Activated CD4-positive, alpha-beta T cell treated with anti-CD3 and anti-CD28 coated beads, Interleukin-2, amount 50 U/mL, for 1 hour (primary cell): ENCODE measurements around the gene PALD1.

Experiments
- DNase-seq: peaks from one replicate; pipeline ENCODE4 v3.0.0-alpha.2; 2020

The PALD1 gene

DNA sequence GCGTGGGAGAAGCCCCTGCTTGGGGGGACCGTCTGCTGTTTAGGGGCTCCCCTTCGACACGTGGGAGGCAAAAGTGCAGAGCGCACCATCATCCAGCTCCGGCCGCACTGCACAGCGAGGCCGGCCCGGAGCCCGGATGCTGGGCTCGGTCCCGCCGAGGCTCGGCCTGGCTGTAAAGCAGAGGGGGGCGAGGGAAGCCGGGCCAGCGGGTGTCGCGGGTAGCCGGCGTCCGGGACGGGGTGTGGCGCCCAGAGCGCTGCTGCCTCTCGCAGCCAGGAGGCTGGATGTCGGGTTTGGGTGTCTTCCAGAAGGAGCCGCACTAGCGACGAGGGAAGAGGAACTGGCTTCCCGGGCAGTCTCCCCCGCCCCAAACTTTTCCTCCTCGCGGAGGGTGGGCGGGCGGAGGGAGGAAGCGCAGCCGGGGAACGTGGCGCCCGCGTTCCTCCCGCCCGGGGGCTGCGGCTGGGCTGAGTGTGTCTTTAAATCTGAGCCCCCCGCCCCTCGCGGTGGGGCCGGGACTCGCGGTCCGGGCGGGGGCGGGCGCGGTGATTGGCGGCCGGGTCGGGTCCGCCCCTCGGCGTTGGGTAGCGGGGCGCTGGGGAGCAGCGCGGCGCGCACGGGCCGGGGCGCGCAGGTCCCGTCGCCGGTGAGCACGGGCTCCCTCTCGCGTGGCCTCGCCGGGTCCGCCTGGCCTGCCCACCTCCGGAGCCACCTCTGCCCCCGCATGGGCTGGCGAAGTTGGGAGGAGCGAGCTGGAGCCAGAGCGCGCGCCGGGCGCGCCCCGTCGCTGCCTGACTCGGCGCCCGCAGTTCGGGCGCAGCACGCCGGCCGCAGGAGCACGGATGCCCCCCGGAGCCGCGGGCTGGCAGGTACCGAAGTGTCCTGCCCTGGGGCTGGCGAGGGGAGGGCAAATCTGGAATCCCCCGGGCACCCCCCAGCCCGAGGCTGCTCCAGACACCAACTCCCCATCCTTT lies at the start of gene PALD1:
PALD1 (plus strand) TSS at position 577 of the 974 bp plus-strand sequence. CDS start 47,185 bp downstream, outside the sequence.
- peak; percentile 25 for DNase-seq

DNA sequence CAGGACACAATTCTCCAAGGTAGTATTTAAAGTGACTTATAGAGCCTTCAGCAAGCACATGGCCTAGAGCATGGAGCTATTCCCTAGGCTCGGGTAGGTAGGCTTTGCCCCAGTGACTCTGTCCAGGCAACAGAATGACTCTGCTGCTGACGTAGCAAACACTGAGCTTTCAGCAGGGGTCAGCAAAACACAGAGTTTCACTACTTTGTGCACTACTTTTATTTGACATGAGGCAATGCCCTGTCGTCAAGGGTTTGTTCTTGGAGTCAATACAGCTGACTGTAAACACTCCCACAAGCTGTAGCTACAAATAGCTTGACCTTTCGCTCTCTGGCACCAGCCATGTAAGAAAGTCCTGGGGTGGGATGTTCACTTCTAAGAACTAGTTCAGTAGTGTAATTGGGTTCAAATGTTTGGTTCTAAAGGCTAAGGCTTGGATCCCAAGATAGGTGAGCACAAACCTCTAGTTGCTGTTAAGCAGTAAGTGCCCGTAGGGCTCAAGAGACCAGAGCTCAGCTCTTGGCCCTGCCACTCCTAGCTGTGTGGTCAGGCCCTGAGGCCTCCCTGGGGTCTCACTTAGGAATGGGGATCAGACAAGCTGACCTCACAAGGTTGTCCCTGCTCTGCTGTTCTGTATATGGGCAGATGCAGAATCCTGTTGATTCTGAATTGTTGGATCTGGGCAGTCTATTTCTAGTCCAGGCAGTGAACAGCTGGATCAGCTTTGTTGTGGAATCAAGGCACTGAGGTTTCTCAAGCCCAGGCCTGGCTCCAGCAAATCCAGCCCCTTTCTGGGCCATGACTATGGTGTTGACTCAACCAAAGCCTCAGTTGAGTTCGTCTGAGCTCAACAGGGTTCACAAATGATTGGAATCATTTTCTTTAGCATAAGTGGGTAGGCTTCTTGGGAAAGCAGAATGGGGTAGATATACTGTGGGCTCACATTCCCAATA lies 47.8 kb upstream of the PALD1 start:
- DNase-seq = no peak

DNA sequence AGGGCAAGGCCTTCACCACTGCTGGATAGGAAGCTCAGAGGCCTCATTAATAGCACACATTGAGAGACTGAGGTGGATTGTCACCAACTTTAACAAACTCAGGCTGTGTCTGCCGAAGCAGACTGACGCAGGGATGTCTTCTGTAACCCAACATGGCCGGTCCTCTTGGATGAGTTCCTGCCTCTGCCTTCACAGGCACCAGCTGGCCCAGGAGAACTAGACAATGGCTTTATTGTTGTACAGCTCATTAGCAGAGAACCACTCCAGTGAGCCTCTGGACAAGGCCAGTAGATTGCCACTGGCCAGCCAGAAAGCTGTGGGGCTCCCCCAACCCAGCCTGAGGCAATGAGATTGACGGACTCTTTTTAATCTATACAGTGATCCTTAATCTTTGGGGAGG lies 46.5 kb upstream of the PALD1 start:
- DNase-seq = no peak

DNA sequence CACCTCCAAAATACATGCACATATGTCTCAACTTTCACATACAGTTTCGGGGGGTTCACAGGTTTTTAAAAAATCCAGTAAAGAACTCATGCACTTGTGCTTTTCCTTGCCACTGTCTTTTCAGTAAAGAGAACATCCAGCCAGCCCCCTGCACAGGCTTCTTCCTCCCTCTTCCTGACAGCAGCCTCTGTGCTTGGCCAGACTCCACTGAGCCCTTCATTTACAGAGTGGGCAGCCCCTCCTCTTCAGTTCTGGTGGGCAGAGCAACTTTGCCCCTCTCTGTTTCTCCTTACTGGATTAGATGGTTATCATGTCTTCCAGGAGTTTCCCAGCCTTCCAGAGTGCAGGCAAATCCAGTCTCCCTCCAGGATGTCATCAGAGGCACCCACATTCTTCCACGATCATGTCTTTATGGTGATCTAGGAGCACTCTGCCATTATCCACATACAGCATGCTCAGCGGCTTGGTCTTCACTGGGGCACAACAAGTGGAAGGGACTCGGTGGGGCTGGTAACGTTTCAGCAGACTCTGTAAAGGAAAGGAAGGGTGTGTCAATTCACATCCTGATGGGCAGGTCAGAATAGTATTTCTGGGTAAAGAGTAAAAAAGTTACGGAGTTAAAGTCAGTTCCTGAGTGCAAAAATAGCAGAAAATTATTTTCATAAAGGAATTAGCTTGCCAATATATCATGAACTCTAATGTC lies 45.9 kb upstream of the PALD1 start:
- DNase-seq = no peak

DNA sequence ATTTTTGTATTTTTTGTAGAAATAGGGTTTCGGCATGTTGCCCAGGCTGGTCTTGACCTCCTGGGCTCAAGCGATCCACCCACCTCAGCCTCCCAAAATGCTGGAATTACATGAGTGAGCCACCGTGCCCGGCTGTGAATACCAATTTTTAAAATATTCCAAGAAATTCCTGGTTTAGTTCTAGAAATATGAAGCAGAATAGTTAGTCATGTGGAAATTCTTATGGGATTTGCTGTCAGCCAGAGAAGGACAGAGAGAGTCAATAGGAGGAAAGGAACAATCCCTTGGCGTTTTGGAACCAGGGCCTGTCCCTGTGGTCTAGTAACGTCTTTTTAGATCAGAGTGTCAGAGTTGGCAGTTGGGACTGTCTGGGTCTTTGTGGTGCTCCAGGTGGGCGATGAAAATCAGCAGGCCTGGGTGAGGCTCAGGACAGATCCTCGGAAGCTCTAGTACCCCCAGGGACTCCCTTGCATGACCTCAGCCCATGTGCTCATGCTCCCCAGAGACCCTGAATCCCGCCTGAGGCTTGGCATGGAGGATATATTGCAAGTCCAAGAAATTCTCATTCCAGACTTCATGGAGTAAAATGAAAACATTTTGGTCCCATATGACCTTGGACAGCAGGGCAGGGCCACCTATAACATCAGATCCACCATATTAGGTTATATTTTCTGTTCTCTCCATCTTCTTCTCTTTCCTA lies 44.8 kb upstream of the PALD1 start:
- no peak for DNase-seq

DNA sequence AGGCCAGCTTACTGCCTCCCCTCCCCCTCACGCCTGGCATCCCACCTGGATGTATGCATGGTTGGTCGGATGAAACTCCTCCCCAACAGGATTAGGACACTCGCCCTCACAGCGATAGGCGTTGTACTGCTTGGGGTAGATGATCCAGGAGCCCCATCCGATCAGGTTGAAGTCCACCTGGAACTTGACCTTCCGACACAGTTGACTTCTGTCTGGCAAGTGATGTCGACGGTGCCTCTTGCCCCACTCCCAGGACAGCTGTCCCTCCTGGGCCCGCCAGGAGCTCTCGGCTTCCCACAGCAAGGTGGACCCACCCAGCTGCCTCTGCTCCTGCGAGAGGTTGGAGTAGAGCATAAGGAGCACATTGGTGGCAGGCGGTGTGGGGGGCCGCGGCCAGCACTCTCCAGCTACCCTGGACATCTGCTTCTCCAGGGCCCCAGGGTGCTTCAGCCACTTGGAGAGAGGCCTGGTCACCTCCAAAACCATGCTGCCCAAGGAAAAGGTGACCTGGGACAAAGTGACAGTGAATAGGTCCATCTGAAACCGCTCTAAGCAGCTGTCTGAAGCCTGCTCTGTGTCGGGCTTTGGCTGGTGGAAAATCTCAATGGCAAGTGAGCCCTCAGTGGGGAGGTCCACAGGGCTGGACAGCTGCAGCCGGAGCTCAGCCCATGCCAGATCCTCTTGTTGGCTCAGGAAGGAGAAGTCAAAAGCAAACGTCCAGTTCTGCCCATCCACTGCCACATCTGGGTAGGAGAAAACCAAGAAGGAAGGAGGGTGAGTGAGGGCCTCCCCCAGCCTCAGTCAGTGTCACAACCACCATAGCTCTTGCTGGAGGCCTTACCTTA lies 43.1 kb upstream of the PALD1 start:
- no peak for DNase-seq

DNA sequence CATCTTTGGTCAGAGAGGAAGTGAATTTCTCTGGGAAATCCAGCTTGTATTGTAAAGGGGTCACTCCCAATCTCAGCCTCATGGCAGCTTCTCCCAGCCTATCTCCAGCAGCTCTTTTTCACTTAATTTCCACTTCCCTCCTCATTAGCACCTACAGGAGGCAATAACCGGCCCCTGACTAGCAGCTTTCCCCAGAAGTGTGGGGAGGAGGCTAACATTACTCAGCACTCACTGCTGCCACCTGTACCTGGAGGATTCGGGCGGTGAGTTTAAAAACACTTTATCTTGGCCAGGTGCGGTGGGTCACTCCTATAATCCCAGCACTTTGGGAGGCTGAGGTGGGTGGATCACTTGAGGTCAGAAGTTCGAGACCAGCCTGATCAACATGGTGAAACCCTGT lies 40.8 kb upstream of the PALD1 start:
- no peak for DNase-seq

DNA sequence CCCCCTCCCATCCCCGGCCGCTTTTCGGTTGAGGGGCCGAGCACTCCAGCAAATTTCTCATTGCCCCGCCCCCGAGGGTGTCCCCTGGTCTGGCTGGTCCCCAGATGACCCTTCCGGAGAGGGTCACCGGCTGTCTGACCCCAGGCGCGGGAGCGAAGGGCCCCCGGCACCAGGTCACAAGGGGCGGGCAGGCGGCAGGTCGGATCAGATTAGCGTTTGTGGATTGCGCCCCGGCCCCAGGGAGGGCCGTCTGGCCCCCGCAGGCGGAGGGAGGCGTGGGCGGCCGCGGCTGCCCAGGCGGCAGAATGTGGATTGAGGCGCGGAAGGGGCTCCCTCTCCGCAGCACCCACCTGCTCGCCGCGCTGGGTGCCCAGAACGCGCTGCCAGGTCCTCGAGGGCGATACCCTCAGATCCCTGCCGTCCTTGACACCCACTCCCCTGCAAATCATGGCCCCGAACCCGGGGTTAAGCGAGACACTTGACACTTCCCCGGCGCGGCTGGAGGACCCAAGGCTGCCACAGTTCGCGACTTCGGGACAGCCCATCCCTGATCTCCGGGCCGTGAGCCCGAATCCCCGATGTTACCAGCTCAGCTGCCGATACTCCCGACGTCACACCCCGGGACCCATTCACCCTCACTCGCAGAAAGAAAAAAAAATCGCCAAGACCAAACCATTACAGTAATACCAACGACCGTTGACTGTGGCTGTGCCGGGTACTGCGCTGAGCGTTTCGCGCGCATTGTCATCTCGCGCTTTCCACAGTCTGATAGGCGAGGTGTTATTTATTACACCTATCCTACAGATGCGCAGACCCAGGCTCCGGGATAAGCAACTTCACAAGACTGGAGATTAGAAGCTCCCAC lies 38.0 kb upstream of the PALD1 start:
- no peak for DNase-seq

DNA sequence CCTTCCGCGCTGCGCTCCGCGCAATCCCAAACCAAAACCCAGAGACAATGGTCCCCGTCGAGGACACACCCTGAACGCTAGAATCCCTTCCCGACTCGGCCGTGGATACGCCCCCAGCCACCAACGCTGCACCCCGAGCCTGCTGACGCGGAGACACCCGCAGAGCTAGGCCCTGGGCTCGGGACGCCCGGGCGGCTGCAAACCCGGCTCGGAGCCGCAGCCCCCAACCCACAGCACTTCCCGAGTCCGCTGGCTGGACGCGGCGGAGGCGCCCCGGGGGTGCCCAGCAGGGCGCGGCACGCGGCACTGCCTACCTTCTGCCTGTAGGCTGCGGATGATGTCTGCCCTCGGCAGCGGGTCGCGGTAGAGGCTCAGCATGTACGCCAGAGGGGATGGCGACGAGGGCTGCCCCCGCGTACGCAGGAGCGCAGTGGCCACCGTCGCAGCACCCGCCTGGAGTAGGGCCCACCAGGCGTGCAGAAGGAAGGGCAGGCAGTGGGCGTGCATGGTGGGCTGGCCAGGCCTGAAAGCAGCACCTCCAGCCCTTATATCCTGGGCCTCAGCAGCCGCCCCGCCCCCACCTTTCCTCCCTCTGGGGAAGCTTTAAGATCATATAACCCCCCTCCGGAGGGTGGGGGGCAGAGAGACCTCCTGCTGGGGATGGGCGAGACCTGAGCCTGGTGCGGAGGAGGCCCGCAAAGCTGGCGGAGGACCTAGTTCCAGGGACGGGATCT lies 37.2 kb upstream of the PALD1 start, which contains the start of gene NODAL:
NODAL (minus strand) TSS at position 521 of the 734 bp plus-strand sequence; CDS start at position 507, 14 bp downstream.
- DNase-seq = peak; percentile 6

DNA sequence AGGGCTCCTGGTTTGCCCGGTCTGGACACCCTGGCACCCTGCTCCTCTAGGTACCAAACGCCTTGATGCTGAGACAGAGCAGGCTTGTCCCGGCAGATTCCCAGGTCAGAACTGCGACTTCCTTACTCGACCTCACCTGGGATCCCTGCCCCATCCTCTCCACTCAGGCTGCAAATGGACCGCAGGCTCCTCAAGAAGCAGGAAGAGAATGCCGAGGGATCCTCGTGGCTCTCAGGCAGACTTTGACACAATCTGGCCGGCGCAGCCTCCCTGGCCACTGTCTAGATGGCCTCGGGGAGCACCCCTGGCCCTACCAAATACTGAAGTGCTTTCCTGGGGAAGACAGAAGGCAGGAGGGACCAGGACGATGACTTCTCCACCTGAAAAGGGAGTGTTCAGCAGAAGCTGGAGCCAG lies 36.7 kb upstream of the PALD1 start:
- DNase-seq = no peak

DNA sequence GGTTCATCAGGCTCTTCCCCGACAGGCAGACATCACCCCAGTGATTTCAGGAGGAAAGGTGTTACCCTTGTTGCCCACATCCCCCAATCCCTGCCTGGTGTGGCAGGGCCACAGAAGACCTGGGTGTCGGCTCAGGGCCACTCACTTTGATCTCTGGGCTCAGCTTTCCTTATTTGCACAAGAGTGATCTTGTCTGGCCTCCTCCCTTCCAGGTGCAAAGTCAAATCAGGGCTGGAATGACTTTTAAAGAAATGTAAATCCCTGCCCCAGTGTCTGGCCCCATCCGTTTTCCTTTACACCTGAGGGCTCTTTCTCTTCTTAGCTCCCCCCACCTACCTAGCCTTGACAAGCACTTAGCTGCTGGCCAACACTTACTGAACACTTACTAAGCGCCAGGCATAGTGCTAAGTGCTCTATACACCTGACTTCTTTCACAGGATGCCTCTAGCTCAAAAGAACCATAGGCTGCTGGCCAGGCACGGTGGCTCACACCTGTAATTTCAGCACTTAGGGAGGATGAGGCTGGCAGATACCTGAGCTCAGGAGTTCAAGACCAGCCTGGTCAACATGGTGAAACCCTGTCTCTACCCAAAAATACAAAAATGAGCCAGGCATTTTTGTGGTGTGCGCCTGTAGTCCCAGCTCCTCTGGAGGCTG lies 36.1 kb upstream of the PALD1 start:
- no peak for DNase-seq

DNA sequence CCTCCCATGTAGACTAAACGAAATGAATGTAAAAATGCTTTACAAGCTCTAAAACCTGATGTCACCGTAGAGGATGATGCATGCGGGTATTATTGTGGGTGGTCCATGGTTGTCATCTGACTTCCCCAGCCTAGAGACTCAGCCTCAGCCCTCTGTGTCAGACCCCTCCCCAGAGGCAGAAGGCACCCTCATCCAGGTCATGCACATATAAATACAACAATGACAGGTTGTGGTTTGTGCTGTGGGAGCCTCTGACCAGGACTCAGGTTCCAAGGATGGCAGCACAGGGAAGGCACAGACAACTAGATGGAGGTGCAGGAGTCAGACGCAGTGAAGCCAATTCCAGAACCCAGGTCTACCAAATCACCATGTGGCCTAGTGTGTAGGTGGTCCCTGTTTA lies 33.8 kb upstream of the PALD1 start:
- no peak for DNase-seq

DNA sequence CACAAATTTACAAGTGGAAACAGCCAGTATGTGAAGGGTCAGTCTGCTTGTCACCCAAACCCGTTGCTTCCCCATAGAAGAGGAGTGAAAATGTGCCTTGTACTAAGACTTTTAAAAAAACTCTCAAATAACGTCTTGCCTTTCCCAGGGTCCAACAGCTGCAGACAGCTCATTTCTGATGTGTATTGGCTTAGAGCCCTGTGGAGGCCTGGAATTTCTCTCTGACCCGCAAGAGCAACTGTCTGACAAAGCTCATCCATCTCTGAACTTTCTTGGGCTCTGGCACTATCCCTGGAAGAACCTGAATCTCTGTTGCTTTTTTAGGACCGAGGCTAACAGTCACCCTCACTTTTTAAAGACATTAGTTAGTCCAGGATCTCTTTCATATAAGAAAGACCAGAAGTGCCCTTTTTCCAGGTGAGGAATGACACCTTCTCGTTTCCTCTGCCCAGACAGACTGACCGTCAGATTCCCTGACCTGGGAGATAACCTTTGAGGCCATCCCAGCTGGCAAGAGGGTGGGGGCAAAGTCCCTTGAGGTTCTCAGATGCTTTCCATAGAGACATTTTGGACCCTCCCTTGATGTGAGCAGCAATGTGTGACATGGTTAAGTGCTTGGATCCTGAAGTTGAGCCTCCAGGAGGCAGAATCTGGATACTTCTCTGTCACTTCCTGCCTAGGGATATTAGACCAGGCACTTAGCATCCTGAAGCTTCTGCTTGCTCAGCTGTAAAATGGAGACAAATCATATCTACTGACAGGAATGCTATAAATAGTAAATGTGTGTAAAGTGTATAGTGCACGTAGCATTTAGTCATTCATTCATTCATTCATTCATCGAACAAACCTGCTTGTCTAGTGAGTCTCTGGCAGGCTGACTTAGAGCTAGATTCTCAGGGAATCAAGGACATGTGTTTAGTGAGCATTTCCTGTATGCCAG lies 32.6 kb upstream of the PALD1 start:
- no peak for DNase-seq

DNA sequence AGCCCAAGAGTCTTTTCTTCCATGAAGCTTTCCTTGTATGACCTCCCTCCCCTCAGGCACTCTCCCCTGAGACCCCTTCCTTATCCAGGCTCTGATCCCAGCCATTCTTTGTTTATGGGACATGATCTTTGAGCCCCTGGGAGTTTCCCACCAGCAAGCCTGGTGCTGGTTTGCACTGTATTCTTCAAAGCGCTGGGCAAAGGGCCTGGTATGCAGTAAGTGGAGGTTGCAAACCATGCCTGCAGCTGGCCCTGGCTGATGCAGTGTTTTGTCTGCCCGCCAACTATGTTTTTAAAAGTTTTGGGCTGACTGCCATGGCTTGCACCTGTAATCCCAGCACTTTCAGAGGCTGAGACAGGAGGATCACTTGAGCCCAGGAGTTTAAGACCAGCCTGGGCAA lies 30.3 kb upstream of the PALD1 start:
- no peak for DNase-seq

DNA sequence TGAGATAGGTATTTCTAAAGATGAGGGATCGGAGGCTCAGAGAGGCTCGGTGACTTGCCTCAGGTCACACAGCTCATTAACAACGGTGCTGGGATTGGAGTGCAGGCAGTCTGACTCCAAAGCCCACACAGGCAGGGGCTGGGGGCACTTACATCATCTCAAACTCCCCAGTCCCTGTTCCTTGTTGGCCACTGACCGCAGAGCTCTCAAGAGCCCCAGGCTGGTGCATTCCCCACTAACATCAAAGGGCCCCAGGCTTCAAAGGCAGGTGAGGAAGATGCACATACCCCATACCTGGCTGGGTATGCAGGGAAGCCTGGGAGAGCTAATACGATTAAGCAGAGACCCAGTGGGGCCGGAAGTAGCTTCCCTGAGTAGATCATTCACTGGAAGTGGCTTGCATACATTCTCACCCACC lies 23.3 kb upstream of the PALD1 start:
- no peak for DNase-seq

DNA sequence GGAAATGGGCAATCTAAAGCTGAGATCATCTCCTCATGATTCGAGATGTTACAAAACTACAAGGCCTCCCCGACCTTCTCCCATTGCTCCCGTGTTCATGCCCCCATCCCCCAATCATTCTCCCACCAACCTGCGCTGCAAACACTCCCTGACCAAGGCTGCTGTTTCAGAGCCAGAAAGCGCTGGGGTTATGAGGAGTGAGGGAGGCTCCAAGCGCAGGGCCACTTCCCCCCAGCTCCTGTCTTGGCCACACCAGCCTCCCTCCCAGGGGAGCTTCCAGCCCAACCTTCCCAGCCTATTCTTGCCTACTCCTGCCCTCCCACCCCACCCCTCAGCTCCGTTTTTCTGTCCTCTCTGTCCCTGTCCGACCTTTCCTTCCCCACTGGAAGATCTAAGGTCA lies 22.4 kb upstream of the PALD1 start:
- no peak for DNase-seq

DNA sequence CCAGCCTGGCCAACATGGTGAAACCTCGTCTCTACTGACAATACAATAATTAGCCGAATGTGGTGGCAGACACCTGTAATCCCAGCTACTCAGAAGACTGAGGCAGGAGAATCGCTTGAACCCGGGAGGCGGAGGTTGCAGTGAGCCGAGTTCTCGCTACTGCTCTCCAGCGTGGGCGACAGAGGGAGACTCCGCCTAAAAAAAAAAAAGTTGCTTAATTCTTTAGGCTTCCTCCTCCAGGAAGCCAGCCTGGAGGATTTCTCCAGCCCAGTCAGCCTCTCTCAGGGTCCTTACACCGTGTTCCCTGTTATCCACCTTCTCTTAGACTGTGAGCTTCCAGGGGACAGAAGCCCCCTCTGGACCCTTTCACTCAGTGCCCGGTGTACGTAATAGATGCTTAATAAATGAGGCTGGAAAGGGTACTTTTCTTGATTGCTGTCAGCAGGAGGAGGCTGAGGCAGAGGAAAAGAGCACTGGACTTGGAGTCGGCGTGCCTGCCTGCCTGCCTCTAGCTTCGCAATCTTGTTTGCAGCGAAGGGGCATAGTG lies 20.7 kb upstream of the PALD1 start:
- no peak for DNase-seq
